ENCODE results near the gene ZDHHC5.

The ZDHHC5 gene

DNA sequence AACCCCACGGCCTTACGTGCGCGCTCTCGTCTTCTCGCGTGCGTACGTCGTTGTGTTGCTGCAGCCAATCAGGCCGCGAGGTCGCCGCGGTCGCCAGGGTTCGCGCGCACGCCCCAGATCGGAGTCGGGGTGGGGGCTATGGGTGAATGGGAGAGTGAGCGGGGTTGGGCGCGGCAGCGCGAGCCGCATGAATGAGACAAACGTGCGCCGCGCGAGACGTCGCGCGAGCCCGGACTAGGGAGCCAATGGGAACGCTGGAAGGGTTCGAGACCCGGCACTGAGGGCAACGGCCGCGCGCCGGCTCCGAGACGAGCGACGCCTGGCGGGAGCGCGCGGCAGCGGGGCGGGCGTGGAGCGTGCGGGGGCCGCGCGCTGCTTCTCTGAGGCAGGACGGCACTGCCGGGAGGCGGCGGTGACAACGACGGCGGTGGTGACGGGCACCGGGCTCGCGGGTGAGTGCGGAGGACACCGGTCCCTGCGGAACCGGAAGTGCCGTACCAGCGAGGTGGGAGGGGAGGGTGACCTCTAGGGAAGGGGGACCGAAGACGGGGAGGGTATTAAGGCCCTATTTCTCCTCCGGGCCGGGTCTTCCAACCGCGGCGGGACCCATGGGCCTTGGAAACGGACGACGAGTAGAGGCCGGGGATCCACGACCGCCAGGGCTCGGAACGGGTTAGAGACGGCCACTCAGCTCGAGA is at the start of gene ZDHHC5:
Gene ZDHHC5 (plus strand): TSS at position 379 of the 698 bp plus-strand sequence. CDS start 4,977 bp downstream, outside the sequence.
- DNase-seq: peak; percentile 100

GRCh38 chr11:57618438-57618837 is 49.5 kb upstream of the ZDHHC5 start:
- DNase-seq: no peak

DNA sequence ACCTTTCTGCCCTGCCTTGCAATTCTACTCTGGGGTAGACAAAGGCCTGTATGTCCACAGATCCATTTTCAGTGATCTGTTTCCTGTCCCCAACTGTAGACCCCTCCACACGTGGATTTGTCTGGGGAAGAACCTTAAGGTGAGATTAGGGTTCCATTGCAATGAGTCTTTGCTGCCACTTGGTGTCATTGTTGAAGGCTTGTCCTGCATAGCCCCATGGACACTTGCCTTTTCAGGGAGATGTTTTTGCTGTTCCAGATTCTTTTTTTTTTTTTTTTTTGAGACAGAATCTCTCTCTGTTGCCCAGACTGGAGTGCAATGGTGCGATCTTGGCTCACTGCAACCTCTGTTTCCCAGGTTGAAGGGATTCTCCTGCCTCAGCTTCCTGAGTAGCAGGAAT is 48.6 kb upstream of the ZDHHC5 start:
- DNase-seq: no peak

- DNase-seq: no peak
Observed at GRCh38 chr11:57620467-57620866, 47.4 kb upstream of the ZDHHC5 start.

DNA sequence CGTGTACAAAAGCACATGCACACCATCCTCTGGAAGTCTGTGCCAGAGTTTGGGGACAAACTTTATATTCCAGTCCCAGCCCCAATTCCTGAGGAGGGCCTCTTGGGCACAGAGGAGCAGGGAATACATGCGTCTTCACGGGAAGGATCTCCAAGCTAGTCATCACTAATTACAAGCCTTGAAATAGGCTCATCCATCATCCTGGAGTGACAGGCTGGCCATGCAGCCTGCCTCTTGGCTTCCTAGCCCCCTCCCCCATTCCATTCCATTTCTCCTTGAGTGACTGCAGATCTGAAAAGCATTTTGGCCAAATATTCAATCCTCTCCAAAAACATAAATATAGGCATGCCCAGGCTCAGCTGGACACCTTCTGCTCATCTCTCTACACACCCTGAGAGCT is 45.7 kb upstream of the ZDHHC5 start:
- DNase-seq: no peak

GRCh38 chr11:57624864-57625263 is 43.0 kb upstream of the ZDHHC5 start:
- no peak for DNase-seq

DNA sequence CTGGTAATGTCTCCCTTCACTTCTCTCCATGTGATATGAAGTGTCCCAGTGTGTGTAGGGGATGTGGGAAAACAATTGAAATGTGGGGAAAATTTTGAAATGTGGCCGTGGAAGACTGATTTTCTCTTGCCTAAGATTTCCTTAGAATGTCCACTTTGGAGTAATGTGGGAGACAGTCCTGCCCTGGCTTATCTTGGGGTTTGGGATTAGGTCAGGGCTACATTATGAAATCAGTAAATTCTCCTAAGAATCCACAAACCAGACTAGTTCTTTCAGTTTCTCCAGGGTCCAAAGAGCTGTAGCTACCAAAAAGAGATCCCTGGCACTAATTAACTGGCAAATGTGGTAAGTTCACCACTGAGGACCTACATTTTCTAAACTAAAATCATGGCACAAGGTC is 41.0 kb upstream of the ZDHHC5 start:
- no peak for DNase-seq

GRCh38 chr11:57630171-57630570 is 37.7 kb upstream of the ZDHHC5 start:
- DNase-seq: no peak

DNA sequence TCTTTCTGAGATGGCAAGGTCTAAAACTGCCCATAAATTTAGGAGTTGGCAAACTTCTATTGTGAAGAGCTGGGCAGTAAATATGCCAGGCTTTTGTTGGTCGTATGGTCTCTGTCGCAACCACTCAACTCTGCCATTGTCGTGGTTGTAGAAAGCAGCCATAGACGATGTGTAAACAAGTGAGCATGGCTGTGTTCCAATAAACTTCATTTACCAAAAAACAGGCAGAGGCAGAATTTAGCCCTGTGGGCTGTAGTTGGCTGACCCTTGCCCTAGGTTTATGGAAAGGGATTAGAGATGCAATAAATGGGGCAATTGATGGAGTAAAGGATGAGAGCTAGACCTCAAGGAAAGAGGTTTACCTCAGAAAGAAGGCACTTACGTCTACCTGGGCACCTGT is 35.8 kb upstream of the ZDHHC5 start:
- DNase-seq: no peak

DNA sequence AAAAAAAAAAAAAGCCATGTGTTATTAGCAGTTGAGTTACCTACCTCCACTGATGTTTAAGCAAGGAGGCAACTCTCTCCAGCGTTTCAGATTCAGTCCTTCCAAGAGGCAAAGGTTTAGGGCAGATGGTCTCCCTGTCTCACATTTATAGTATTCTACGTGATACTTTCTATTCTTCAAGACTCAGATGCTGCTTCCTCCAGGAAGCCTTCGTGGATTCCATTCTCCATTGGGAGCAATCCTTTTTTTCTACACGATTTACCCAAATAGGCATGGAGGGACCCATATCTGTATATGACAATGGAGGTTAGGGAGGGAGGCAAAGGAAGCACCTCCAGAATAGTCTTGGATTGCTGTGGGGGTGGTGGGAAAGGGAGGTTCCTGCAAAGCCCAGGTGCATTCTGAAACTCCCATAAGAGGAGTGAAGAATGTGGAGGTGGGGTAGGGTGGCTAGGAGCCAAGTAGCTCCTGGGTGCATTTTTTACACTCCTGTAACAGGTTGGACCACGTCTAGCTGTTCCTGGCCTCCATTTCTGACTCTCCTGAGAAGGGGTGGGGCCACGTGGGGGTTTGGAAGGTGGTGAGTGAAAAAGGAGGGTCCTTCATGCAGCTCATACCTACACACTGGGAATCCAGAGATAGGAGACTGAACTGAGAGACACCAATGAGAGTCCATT is 34.4 kb upstream of the ZDHHC5 start:
- DNase-seq: no peak

DNA sequence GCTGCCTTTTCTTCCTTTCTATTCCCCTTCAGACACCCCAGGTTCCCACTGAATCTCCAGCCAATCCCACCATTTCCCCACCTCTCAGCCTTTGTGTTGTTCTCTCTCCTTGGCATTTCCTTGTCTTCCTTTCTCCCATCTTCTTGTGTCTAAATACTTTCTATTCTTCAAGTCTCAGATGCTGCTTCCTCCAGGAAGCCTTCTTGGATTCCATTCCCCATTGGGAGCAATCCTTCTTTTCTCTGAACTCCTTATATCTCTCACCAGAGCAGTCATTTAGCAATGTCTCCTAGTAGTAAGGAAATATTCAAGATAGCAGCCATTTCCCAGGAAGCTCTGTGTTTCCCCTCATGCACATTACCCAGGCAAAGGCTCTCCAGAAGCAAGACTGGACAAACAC is 33.6 kb upstream of the ZDHHC5 start:
- DNase-seq: no peak

GRCh38 chr11:57635246-57635645 is 32.7 kb upstream of the ZDHHC5 start:
- no peak for DNase-seq

- peak; percentile 95 for DNase-seq
Observed at GRCh38 chr11:57637626-57638004, 30.3 kb upstream of the ZDHHC5 start.

- peak; percentile 95 for DNase-seq
Observed at GRCh38 chr11:57638005-57638781, 29.7 kb upstream of the ZDHHC5 start.

GRCh38 chr11:57638811-57639320 is 29.0 kb upstream of the ZDHHC5 start:
- no peak for DNase-seq

DNA sequence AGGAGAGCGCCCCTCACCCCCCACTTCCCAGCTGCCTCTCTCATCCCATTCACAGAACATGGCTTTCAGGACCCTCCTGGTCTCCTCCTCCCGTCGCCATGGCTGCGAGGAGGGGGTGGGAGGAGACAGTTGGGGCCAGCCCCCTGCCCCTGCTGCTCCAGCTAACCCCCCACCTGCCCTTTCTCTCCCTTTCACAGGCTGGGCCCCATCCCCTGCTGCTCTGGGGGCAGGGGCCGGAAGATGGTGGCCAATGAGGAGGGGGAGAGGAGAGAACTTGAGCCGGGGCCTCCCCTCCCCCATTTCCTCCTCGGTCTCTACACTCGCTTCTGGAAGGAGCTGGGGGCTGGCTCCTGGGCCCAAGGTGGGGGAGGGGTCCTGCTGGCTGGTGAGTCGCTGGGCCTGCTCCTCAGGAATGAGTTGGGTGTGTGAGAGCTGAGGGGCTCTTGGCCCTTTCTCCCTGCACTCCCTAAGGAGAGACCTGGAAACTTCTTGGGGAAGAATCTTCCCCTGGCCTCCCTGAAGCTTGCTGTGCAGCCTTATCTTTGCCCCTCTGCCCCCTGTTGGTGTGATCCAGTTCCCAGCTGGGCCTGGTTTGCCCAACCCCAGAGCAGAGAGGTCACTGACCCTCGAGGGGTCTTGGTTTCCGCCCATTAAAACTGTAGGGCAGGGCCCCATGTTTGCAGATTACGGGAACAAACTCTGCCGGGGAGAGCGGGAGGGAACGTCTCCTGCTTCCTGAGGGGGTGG is 28.4 kb upstream of the ZDHHC5 start:
- DNase-seq: peak; percentile 99

DNA sequence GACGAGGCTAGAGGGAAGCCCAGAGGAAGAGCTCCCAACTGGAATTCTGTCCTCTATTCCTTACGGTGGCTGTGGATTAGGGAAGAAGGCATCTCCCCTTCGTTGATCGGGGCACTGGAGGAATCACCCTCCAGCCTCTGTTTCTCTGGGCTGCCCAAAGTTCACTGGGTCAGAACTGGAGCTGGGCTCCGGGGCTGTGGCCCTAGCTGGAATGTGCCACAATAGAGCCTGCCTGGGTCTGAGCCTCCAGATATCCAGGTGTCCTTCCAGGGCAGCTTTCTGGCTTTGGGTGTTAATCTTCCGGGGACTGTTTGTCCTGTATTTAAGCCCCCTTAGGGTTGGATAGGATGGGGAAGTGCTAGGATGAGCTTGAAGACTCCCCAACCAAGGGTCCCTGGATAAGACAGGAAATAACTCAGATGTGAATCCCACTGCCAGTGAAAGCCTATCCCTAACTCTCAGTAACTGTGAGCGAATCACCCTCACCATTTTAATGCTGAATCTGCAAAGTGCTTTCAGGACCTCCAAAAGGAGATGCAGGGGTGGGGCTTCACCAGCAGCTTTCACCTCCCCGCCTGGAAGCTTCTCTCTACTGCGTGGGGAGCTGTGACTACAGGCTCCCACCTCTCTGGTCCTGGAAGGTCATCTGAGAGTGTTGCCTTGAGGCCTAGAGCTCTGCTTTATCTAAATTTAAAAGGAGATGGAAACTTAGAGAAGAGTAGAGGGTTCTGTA is 27.7 kb upstream of the ZDHHC5 start:
- DNase-seq: no peak

DNA sequence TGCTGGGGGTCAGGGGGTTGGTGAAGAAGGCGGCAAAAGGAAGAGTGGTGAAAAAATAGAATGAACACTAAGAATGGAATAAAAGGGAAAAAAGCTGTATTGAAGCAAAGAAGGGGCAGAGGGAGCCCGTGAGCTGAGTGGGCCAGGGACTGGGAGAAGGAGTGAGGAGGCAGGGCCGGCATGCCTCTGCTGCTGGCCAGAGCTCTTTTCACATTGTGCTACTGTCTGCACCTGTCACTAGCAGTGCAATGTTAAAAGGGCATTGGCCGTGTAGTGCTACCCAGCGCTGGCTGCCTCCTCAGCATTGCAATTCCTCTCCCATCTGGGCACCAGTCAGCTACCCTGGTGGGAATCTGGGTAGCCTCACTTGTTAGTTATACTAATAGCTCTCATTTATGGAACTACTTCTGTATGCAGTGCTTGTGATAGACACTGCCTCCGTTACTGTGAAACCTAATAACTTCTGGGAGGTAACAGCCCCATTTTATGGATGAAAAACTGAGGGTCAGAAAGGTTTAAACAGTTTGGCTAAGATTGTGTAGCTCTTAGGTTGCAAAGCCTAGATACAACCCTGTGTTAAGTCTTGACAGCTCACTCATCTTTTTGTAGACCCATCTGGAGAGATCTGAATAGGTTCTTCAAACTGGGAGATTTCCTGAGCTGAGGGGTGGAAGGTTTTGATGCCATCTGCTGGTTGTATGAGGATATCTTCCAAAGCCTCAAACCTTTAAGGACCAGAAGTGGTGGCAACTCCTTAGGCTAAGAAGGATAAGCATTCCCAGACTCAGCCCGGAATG is 26.7 kb upstream of the ZDHHC5 start:
- DNase-seq: no peak

GRCh38 chr11:57643802-57644201 is 24.1 kb upstream of the ZDHHC5 start:
- DNase-seq: no peak

DNA sequence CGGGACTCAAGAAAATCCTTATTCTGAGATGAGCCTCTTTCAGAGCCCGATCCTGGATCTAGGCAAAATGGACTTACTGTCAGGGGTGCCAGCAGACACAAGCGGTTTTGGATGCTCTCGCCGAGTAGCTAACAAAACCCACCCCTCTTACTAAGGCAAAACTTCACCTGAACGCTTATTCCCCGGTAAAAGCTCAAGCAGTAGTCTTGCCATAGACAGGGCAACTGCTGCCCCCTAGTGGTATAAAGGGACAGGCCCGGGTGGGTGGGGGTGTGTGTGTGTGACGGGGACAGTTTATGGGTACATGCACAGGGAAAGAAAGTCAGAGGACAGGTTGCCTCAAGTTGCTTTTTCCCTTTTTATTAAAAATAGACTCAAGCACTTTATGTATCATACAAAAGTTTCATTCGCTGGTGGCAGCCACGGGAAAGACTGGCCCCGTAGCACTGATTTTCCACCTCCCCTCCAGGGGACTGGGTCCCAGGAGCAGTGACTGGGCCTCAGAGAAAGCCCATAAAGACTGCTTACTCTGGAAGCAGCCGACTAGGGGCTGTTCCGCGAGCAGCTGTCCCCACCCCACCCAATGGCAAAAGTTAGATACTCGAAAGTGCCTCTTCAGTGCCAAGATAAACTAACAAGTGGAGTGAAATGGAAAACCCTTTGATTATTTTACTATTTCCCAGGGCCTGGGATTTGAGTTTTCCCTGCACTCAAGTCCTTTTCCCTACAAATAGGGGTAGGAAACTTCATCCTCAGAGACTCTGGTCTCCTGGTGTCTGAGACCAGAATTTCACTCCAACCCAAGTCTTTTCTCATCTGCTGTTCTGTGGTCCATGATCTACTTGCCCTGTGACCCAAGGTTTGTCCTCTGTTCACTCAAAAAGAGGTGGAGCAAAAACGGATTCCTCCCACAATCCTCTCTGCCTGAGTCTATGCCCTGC is 22.9 kb upstream of the ZDHHC5 start:
- peak; percentile 89 for DNase-seq
